H1 (cell line): Measurements from ENCODE around the gene NOL3. TPM values are rescaled to one million over a fixed set of nuclear protein-coding genes. Genes with fewer than 3 reads are reported as not detected.
A peak's percentile ranks its signal among the peaks of the same experiment; 100 is the strongest.

Experiments used
- ASH2L ChIP-seq: fragments of 200-600, 300-600 bp; sonication (generic); IDR thresholded peaks from one replicate; pipeline ENCODE4 v1.7.1; 2017; ENCODE audit warnings: low read length
- BRCA1 ChIP-seq: IDR thresholded peaks from 2 replicates; pipeline ENCODE4 v1.6.1; 2012; ENCODE audit warnings: low read depth, low read length, improper control_type of control experiment
- JUND ChIP-seq: IDR thresholded peaks from 2 replicates; pipeline ENCODE4 v1.6.1; 2011; ENCODE audit warnings: mild to moderate bottlenecking, improper control_type of control experiment, low read length
- KDM4A ChIP-seq: IDR thresholded peaks from one replicate; pipeline ENCODE4 v1.7.1; 2012; ENCODE audit warnings: low read depth, mild to moderate bottlenecking, moderate library complexity, low read length, inconsistent platforms; ENCODE audit not compliant: severe bottlenecking
- RAD21 ChIP-seq, 2 experiments: IDR thresholded peaks in 1 of 2; conservative IDR thresholded peaks in 1 of 2; 2 replicates each; pipeline ENCODE4 v1.6.1; 2011; ENCODE audit warnings: low read depth in 2 of 2, low read length in 2 of 2, improper control_type of control experiment in 1 of 2, inconsistent platforms in 1 of 2, mild to moderate bottlenecking in 1 of 2, moderate library complexity in 1 of 2
- RNF2 ChIP-seq: fragments of 200-900, 300-1000 bp; sonication (generic); IDR thresholded peaks from 2 replicates; pipeline ENCODE4 v1.7.1; 2016; ENCODE audit warnings: borderline replicate concordance, low read depth, mild to moderate bottlenecking, antibody characterized with exemption, low read length; ENCODE audit not compliant: poor library complexity, severe bottlenecking; ENCODE audit errors: missing control alignments
- RXRA ChIP-seq: IDR thresholded peaks from 2 replicates; pipeline ENCODE4 v1.6.1; 2011; ENCODE audit warnings: low read depth, mild to moderate bottlenecking, low read length, moderate library complexity; ENCODE audit not compliant: insufficient read depth
- polyA plus RNA-seq, 7 experiments: library from polyadenylated mRNA; depleted of rRNA in 3 of 7; stranded (reverse) in 5 of 7; unstranded in 2 of 7; fragments of >200 nt in 5 of 7; fragments of 200-250 nt in 2 of 7; gene quantifications; 1 replicate in 5 of 7; 2 replicates in 1 of 7; 4 replicates in 1 of 7; pipeline versions ENCODE4 v1.2.1 to v1.2.3, GENCODE V29; 2011 to 2013; ENCODE audit warnings: missing spikeins in 2 of 7, mixed read lengths in 2 of 7
- total RNA-seq: library from RNA; stranded (reverse); fragmentation: NEBNext Ultra II Directional; extraction: Animal tissue kit (Norgen Biotek cat#: 25700); gene quantifications from 2 replicates; pipeline ENCODE4 v1.2.1, GENCODE V29; 2021
- TF ChIP-seq, protein P1 (sequence below): fragments of 300-600 bp; sonication (generic); IDR thresholded peaks from 2 replicates; pipeline ENCODE4 v1.7.1; 2012; ENCODE audit warnings: low read length, moderate library complexity, mild to moderate bottlenecking, inconsistent platforms; ENCODE audit not compliant: insufficient replicate concordance

The NOL3 gene
- total and polyA plus RNA-seq, 2 of the 8 experiments (the other 6 are each of a cell fraction or from before 2014, with no cell fraction given), result 2.2 to 4.6 TPM

DNA sequence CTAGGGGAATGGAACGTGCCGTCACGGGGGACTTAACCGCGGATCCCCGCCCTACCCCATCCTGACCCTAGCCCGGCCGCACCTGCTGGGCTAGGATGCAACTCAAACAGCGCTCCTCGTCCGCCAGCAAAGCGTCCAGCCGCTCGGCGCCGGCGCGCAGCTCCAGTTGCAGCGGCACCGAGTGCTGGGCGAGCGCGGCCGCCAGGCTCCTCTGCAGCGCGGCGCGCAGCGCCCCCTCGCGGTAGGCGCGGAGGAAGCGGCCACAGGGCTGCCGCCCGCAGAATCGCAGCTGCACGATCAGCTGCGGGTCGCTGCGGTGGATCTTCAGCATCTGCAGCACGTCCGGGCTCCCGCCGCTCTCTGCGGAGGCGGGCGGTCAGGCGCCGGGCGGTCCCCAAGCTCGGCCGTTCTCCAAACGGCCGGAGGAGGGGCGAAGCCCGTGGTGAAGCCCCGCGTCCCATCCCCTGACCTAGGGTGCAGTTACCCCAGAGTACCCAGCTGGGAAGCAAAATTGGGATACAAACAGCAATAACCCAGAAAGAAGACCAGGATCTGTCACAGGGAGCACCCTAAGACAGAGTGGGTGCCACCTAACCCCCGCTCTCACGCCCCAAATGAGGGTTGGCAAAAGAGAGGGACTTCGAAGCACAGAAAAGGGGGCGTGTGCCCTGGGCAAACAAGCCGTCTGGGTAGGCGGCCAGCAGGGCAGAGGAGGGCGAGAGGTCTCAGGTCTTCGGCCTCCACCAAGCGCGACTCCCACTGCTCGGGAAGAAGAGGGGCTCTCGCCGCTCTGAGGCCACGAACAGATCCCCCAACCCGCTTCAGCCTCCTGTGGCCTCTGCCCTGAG, 14.8 kb upstream of the NOL3 start (continued):
- TF ChIP-seq, protein P1, sequence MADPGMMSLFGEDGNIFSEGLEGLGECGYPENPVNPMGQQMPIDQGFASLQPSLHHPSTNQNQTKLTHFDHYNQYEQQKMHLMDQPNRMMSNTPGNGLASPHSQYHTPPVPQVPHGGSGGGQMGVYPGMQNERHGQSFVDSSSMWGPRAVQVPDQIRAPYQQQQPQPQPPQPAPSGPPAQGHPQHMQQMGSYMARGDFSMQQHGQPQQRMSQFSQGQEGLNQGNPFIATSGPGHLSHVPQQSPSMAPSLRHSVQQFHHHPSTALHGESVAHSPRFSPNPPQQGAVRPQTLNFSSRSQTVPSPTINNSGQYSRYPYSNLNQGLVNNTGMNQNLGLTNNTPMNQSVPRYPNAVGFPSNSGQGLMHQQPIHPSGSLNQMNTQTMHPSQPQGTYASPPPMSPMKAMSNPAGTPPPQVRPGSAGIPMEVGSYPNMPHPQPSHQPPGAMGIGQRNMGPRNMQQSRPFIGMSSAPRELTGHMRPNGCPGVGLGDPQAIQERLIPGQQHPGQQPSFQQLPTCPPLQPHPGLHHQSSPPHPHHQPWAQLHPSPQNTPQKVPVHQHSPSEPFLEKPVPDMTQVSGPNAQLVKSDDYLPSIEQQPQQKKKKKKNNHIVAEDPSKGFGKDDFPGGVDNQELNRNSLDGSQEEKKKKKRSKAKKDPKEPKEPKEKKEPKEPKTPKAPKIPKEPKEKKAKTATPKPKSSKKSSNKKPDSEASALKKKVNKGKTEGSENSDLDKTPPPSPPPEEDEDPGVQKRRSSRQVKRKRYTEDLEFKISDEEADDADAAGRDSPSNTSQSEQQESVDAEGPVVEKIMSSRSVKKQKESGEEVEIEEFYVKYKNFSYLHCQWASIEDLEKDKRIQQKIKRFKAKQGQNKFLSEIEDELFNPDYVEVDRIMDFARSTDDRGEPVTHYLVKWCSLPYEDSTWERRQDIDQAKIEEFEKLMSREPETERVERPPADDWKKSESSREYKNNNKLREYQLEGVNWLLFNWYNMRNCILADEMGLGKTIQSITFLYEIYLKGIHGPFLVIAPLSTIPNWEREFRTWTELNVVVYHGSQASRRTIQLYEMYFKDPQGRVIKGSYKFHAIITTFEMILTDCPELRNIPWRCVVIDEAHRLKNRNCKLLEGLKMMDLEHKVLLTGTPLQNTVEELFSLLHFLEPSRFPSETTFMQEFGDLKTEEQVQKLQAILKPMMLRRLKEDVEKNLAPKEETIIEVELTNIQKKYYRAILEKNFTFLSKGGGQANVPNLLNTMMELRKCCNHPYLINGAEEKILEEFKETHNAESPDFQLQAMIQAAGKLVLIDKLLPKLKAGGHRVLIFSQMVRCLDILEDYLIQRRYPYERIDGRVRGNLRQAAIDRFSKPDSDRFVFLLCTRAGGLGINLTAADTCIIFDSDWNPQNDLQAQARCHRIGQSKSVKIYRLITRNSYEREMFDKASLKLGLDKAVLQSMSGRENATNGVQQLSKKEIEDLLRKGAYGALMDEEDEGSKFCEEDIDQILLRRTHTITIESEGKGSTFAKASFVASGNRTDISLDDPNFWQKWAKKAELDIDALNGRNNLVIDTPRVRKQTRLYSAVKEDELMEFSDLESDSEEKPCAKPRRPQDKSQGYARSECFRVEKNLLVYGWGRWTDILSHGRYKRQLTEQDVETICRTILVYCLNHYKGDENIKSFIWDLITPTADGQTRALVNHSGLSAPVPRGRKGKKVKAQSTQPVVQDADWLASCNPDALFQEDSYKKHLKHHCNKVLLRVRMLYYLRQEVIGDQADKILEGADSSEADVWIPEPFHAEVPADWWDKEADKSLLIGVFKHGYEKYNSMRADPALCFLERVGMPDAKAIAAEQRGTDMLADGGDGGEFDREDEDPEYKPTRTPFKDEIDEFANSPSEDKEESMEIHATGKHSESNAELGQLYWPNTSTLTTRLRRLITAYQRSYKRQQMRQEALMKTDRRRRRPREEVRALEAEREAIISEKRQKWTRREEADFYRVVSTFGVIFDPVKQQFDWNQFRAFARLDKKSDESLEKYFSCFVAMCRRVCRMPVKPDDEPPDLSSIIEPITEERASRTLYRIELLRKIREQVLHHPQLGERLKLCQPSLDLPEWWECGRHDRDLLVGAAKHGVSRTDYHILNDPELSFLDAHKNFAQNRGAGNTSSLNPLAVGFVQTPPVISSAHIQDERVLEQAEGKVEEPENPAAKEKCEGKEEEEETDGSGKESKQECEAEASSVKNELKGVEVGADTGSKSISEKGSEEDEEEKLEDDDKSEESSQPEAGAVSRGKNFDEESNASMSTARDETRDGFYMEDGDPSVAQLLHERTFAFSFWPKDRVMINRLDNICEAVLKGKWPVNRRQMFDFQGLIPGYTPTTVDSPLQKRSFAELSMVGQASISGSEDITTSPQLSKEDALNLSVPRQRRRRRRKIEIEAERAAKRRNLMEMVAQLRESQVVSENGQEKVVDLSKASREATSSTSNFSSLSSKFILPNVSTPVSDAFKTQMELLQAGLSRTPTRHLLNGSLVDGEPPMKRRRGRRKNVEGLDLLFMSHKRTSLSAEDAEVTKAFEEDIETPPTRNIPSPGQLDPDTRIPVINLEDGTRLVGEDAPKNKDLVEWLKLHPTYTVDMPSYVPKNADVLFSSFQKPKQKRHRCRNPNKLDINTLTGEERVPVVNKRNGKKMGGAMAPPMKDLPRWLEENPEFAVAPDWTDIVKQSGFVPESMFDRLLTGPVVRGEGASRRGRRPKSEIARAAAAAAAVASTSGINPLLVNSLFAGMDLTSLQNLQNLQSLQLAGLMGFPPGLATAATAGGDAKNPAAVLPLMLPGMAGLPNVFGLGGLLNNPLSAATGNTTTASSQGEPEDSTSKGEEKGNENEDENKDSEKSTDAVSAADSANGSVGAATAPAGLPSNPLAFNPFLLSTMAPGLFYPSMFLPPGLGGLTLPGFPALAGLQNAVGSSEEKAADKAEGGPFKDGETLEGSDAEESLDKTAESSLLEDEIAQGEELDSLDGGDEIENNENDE, result no peak
- no peak for TF ChIP-seq BRCA1
- no peak for TF ChIP-seq ASH2L
- no peak for TF ChIP-seq RXRA
- no peak for TF ChIP-seq RNF2
- peak; percentile 84 to 91 for TF ChIP-seq RAD21 (IDR thresholded peaks at IDR 0.05 in 1 of 2, conservative IDR thresholded peaks at IDR 0.05 in 1 of 2; ENCODE audit: low read depth in 2 of 2, low read length in 2 of 2)
- peak; percentile 54 for TF ChIP-seq KDM4A
- no peak for TF ChIP-seq JUND
